H1 (cell line): ENCODE measurements around the gene RERE. TPM values are rescaled to one million over a fixed set of nuclear protein-coding genes. Genes with fewer than 3 reads are reported as not detected.

ENCODE experiments used
- CTCF ChIA-PET: fragments of 300-600 bp; sonication (Branson Sonifier 250); formaldehyde crosslinking; loops from one replicate; lab custom pipeline; 2021; ENCODE audit not compliant: partially characterized antibody; lab: Charles Lee
- POLR2A ChIA-PET: fragments of 300-600 bp; sonication (Branson Sonifier 250); formaldehyde crosslinking; loops from one replicate; lab custom pipeline; 2021; ENCODE audit warnings: inconsistent platforms; ENCODE audit not compliant: partially characterized antibody; lab: Charles Lee
- DNase-seq, 2 experiments: peaks; one replicate each; pipeline versions ENCODE4 v3.0.0 to v3.0.0-alpha.2; 2010 to 2022; ENCODE audit warnings: low spot score in 2 of 2, low read depth in 1 of 2, mixed read lengths in 1 of 2
- FAIRE-seq: peaks from 2 replicates; lab custom pipeline; 2011; peaks lifted over from hg19 to GRCh38; lab: Jason Lieb, UNC
- H2AFZ ChIP-seq: 2 replicates; pipeline ENCODE4 v1.8.1; 2012; ENCODE audit warnings: low read length, inconsistent platforms
- H2AK5ac ChIP-seq: 2 replicates; pipeline ENCODE4 v1.6.1; 2013; ENCODE audit warnings: low read depth, low read length
- H2BK120ac ChIP-seq: replicated peaks from 2 replicates; pipeline ENCODE3; 2013; ENCODE audit warnings: low read depth, low read length, inconsistent platforms
- H2BK12ac ChIP-seq: 2 replicates; pipeline ENCODE4 v1.6.1; 2013; ENCODE audit warnings: low read depth, low read length
- H2BK15ac ChIP-seq: 2 replicates; pipeline ENCODE4 v1.6.1; 2013; ENCODE audit warnings: low read length
- H2BK20ac ChIP-seq: 2 replicates; pipeline ENCODE4 v1.6.1; 2013; ENCODE audit warnings: low read length
- H2BK5ac ChIP-seq: 2 replicates; pipeline ENCODE4 v1.6.1; 2013; ENCODE audit warnings: low read depth, low read length
- H3K14ac ChIP-seq: 2 replicates; pipeline ENCODE4 v1.6.1; 2013; ENCODE audit warnings: inconsistent platforms; ENCODE audit not compliant: insufficient read length
- H3K18ac ChIP-seq: 2 replicates; pipeline ENCODE4 v1.6.1; 2013; ENCODE audit warnings: low read length; ENCODE audit errors: extremely low read depth
- H3K23ac ChIP-seq: 2 replicates; pipeline ENCODE4 v1.6.1; 2013; ENCODE audit warnings: inconsistent platforms; ENCODE audit not compliant: insufficient read length
- H3K23me2 ChIP-seq: 2 replicates; pipeline ENCODE4 v1.6.1; 2013; ENCODE audit warnings: low read depth, low read length
- H3K27ac ChIP-seq: 2 replicates; pipeline ENCODE4 v1.6.1; 2011; ENCODE audit warnings: low read depth, low read length, inconsistent platforms
- H3K27me3 ChIP-seq, 4 experiments: replicated peaks in 1 of 4; 1 replicate in 1 of 4; 2 replicates in 3 of 4; pipeline versions ENCODE4 v1.6.1 to v1.8.1; 2011 to 2013; ENCODE audit warnings: low read length in 3 of 4, mild to moderate bottlenecking in 3 of 4, inconsistent platforms in 2 of 4, mixed read lengths in 2 of 4, moderate library complexity in 1 of 4; ENCODE audit not compliant: control insufficient read depth in 3 of 4, insufficient read depth in 3 of 4; ENCODE audit errors: extremely low read depth in 1 of 4
- H3K36me3 ChIP-seq, 4 experiments: 2 replicates each; pipeline versions ENCODE4 v1.6.1 to v1.8.1; 2011 to 2013; ENCODE audit warnings: mild to moderate bottlenecking in 4 of 4, low read length in 3 of 4, moderate library complexity in 2 of 4, control low read depth in 1 of 4, inconsistent platforms in 1 of 4; ENCODE audit not compliant: insufficient read depth in 4 of 4, control insufficient read depth in 2 of 4
- H3K4ac ChIP-seq: replicated peaks from 2 replicates; pipeline ENCODE3; 2013; ENCODE audit warnings: low read length, low read depth, mixed read lengths, inconsistent platforms; ENCODE audit not compliant: insufficient read length
- H3K4me1 ChIP-seq, 4 experiments: replicated peaks in 1 of 4; 1 replicate in 1 of 4; 2 replicates in 3 of 4; pipeline versions ENCODE4 v1.6.1 to v1.8.1; 2011 to 2013; ENCODE audit warnings: low read length in 3 of 4, inconsistent platforms in 2 of 4, mixed read lengths in 1 of 4; ENCODE audit not compliant: insufficient read depth in 4 of 4, control insufficient read depth in 3 of 4
- H3K4me2 ChIP-seq, 2 experiments: 2 replicates each; pipeline versions ENCODE4 v1.6.1 to v1.8.1; 2011 to 2013; ENCODE audit warnings: low read depth in 2 of 2, low read length in 2 of 2, control low read depth in 1 of 2, inconsistent platforms in 1 of 2, mild to moderate bottlenecking in 1 of 2; ENCODE audit not compliant: insufficient read depth in 1 of 2
- H3K4me3 ChIP-seq, 4 experiments: fragments of 200-600, 300-600 bp in 1 of 4; sonication (generic), shearing (Covaris generic), sonication (Bioruptor Twin) in 1 of 4; 2 replicates each; pipeline versions ENCODE4 v1.5.1 to v1.8.1; 2011 to 2016; ENCODE audit warnings: low read length in 4 of 4, low read depth in 3 of 4, control low read depth in 2 of 4, inconsistent platforms in 2 of 4, mild to moderate bottlenecking in 2 of 4, mixed read lengths in 1 of 4, moderate library complexity in 1 of 4; ENCODE audit not compliant: insufficient read depth in 2 of 4; ENCODE audit errors: extremely low read depth in 1 of 4
- H3K56ac ChIP-seq: replicated peaks from 2 replicates; pipeline ENCODE3; 2013; ENCODE audit warnings: low read depth, mild to moderate bottlenecking, mixed read lengths, low read length, inconsistent platforms; ENCODE audit not compliant: insufficient read length
- H3K79me1 ChIP-seq: 2 replicates; pipeline ENCODE4 v1.6.1; 2013; ENCODE audit warnings: low read depth, low read length, control low read depth
- H3K79me2 ChIP-seq, 2 experiments: 2 replicates each; pipeline versions ENCODE4 v1.6.1 to v1.8.1; 2012 to 2013; ENCODE audit warnings: low read length in 2 of 2, mild to moderate bottlenecking in 2 of 2, inconsistent platforms in 1 of 2; ENCODE audit not compliant: insufficient read depth in 2 of 2, control insufficient read depth in 1 of 2
- H3K9ac ChIP-seq, 4 experiments: replicated peaks in 1 of 4; 1 replicate in 1 of 4; 2 replicates in 3 of 4; pipeline versions ENCODE4 v1.6.1 to v1.8.1; 2011 to 2013; ENCODE audit warnings: low read depth in 3 of 4, low read length in 3 of 4, control low read depth in 2 of 4, mild to moderate bottlenecking in 2 of 4, moderate library complexity in 2 of 4, inconsistent platforms in 1 of 4; ENCODE audit errors: extremely low read depth in 1 of 4
- H3K9me3 ChIP-seq, 2 experiments: 2 replicates each; pipeline versions ENCODE4 v1.6.1 to v1.8.1; 2012 to 2013; ENCODE audit warnings: mild to moderate bottlenecking in 2 of 2, moderate library complexity in 2 of 2, control low read depth in 1 of 2, inconsistent platforms in 1 of 2, low read depth in 1 of 2, low read length in 1 of 2, mixed read lengths in 1 of 2; ENCODE audit not compliant: insufficient read depth in 2 of 2
- H4K20me1 ChIP-seq, 2 experiments: replicated peaks in 1 of 2; 2 replicates each; pipeline versions ENCODE3 to v1.8.1; 2011 to 2013; ENCODE audit warnings: inconsistent platforms in 2 of 2, low read length in 2 of 2, mild to moderate bottlenecking in 1 of 2; ENCODE audit not compliant: insufficient read depth in 2 of 2, control insufficient read depth in 1 of 2
- H4K5ac ChIP-seq: 2 replicates; pipeline ENCODE4 v1.6.1; 2013; ENCODE audit warnings: low read length, low read depth, mixed read lengths, inconsistent platforms; ENCODE audit not compliant: insufficient read length
- H4K8ac ChIP-seq: 2 replicates; pipeline ENCODE4 v1.8.0; 2013; ENCODE audit warnings: mild to moderate bottlenecking, moderate library complexity, low read length, inconsistent platforms; ENCODE audit not compliant: insufficient read depth; ENCODE audit errors: extremely low read depth
- H4K91ac ChIP-seq: replicated peaks from 2 replicates; pipeline ENCODE3; 2013; ENCODE audit warnings: low read length, mixed read lengths, inconsistent platforms; ENCODE audit not compliant: insufficient read length
- KDM1A ChIP-seq: fragments of 200-600, 300-600 bp; sonication (generic); IDR thresholded peaks from 2 replicates; pipeline ENCODE4 v1.7.1; 2016; ENCODE audit warnings: mild to moderate bottlenecking, low read length, borderline replicate concordance
- KDM5A ChIP-seq: fragments of 200-600 bp; IDR thresholded peaks from 2 replicates; pipeline ENCODE4 v1.7.1; 2012; ENCODE audit warnings: mild to moderate bottlenecking, low read length, inconsistent platforms, mixed read lengths
- RAD21 ChIP-seq, 2 experiments: IDR thresholded peaks in 1 of 2; conservative IDR thresholded peaks in 1 of 2; 2 replicates each; pipeline ENCODE4 v1.6.1; 2011; ENCODE audit warnings: low read depth in 2 of 2, low read length in 2 of 2, improper control_type of control experiment in 1 of 2, inconsistent platforms in 1 of 2, mild to moderate bottlenecking in 1 of 2, moderate library complexity in 1 of 2
- RNF2 ChIP-seq: fragments of 200-900, 300-1000 bp; sonication (generic); IDR thresholded peaks from 2 replicates; pipeline ENCODE4 v1.7.1; 2016; ENCODE audit warnings: borderline replicate concordance, low read depth, mild to moderate bottlenecking, antibody characterized with exemption, low read length; ENCODE audit not compliant: poor library complexity, severe bottlenecking; ENCODE audit errors: missing control alignments
- WGBS, 2 experiments: shearing (Covaris generic) in 1 of 2; methylation state at CpG; one replicate each; pipeline versions ENCODE4 v1.1.6 to v1.1.7; 2013 to 2015; ENCODE audit warnings: low lambda C conversion rate in 2 of 2, mixed read lengths in 2 of 2, inconsistent platforms in 1 of 2, low coverage in 1 of 2, missing lambda C conversion rate in 1 of 2; ENCODE audit not compliant: insufficient replicate concordance in 2 of 2, insufficient coverage in 1 of 2, insufficient read length in 1 of 2; ENCODE audit errors: extremely low coverage in 1 of 2, missing lambda C conversion rate in 1 of 2; 5-methylcytosine and 5-hydroxymethylcytosine counted together
- polyA plus RNA-seq, 7 experiments: library from polyadenylated mRNA; depleted of rRNA in 3 of 7; stranded (reverse) in 5 of 7; unstranded in 2 of 7; fragments of >200 nt in 5 of 7; fragments of 200-250 nt in 2 of 7; gene quantifications; 1 replicate in 5 of 7; 2 replicates in 1 of 7; 4 replicates in 1 of 7; pipeline versions ENCODE4 v1.2.1 to v1.2.3, GENCODE V29; 2011 to 2013; ENCODE audit warnings: missing spikeins in 2 of 7, mixed read lengths in 2 of 7
- total RNA-seq: library from RNA; stranded (reverse); fragmentation: NEBNext Ultra II Directional; extraction: Animal tissue kit (Norgen Biotek cat#: 25700); gene quantifications from 2 replicates; pipeline ENCODE4 v1.2.1, GENCODE V29; 2021

Gene RERE
- total and polyA plus RNA-seq, 2 of the 8 experiments (the other 6 are each of a cell fraction or from before 2014, with no cell fraction given): 15.3 to 142 TPM

- H3K14ac ChIP-seq: no peak overlapping the region
- H3K27ac ChIP-seq: no peak overlapping the region
- DNase-seq: no peak
- H3K18ac ChIP-seq: no peak overlapping the region
- H3K9ac ChIP-seq: no peak overlapping the region
- no peak overlapping the region for H2AFZ ChIP-seq
- H2AK5ac ChIP-seq: no peak overlapping the region
- H2BK5ac ChIP-seq: no peak overlapping the region
- no peak overlapping the region for H3K4me3 ChIP-seq
- no peak overlapping the region for H4K5ac ChIP-seq
- no peak overlapping the region for H3K4ac ChIP-seq
- FAIRE-seq: no peak
- H3K56ac ChIP-seq: no peak overlapping the region
- peaks cover 6% of the 10 kb centered on the region; the same call in 1 of the 2 replicates for H3K79me1 ChIP-seq
- H3K4me2 ChIP-seq: no peak overlapping the region
- H3K36me3 ChIP-seq: no peaks in the 10 kb centered on the region
- no peaks in the 10 kb centered on the region for H3K23me2 ChIP-seq
- H4K91ac ChIP-seq: no peak overlapping the region
- no peaks in the 10 kb centered on the region for H3K27me3 ChIP-seq
- H3K23ac ChIP-seq: no peak overlapping the region
- H4K20me1 ChIP-seq: peaks cover 0 to 3% of the 10 kb centered on the region in 2 experiments
- H2BK20ac ChIP-seq: no peak overlapping the region
- 90% methylated on average over 5 of the region's 5 CpGs; no CpG with 5 or more reads in 1 of the 2 experiments for WGBS, 2 experiments
- H3K4me1 ChIP-seq: peaks cover 0 to 5% (median 0%) of the 10 kb centered on the region in 4 experiments; a peak in 1 of 7 replicates
- ChIA-PET CTCF (interaction anchor here (0.8 to 2.4 kb wide), 17 partner anchors 9 to 348 kb away, joined by 3 to 9 read pairs (median 4); no protein-coding TSS in a partner anchor), POLR2A (no interaction called here)
- H2BK120ac ChIP-seq: no peak overlapping the region
- no peaks in the 10 kb centered on the region for H3K9me3 ChIP-seq
- peaks cover 0 to 44% of the 10 kb centered on the region in 2 experiments; a peak in 3 of 4 replicates for H3K79me2 ChIP-seq
- no peak overlapping the region for H4K8ac ChIP-seq
- H2BK15ac ChIP-seq: no peak overlapping the region
- H2BK12ac ChIP-seq: no peak overlapping the region
- TF ChIP-seq RAD21 (IDR thresholded peaks at IDR 0.05 in 1 of 2, conservative IDR thresholded peaks at IDR 0.05 in 1 of 2; ENCODE audit: low read depth in 2 of 2, low read length in 2 of 2) (peak; percentile 50 to 57), RNF2 (no peak), KDM1A (no peak), KDM5A (no peak)
These were observed 41.3 kb downstream of the RERE start for GRCh38 chr1:8776104-8776503.
